ENCODE results near the gene CALHM6.

- TF ChIP-seq POLR2AphosphoS5 (IDR thresholded peaks at IDR 0.05; ENCODE audit: low read depth, low read length): no peak
- no peak for TF ChIP-seq POLR2A (IDR thresholded peaks at IDR 0.05; ENCODE audit: low read depth, low read length)
These were observed 2.1 kb downstream of the CALHM6 start for GRCh38 chr6:116463301-116463700.

All from GM12891 (cell line).